Gastroesophageal sphincter (tissue), 3 donors: ENCODE measurements around the gene TNS1.

Experiments used
- CTCF ChIP-seq, 4 experiments: fragments of 200-600 bp in 2 of 4; fragments of 450-650 bp in 2 of 4; sonication (generic) in 1 of 4; IDR thresholded peaks; one replicate each; pipeline ENCODE4 v1.5.1; 2017 to 2019; ENCODE audit warnings: antibody characterized with exemption in 4 of 4, mild to moderate bottlenecking in 2 of 4, moderate library complexity in 2 of 4
- POLR2A ChIP-seq, 2 donors: fragments of 450-650 bp; IDR thresholded peaks; one replicate each; pipeline ENCODE4 v1.6.1; 2017; ENCODE audit warnings: antibody characterized with exemption in 2 of 2, mild to moderate bottlenecking in 2 of 2, moderate library complexity in 1 of 2
- POLR2AphosphoS5 ChIP-seq: sonication (generic); formaldehyde crosslinking; IDR thresholded peaks from one replicate; pipeline ENCODE4 v1.6.1; 2017; ENCODE audit warnings: antibody characterized with exemption

- TF ChIP-seq POLR2AphosphoS5 (peak; percentile 20), CTCF (IDR thresholded peaks at IDR 0.05) (no peak), POLR2A (IDR thresholded peaks at IDR 0.05) (no peak)
These were observed 159.5 kb downstream of the TNS1 start for GRCh38 chr2:217843324-217843723.
